Measurements from ENCODE around the gene DNAJC13. TPM values are rescaled to one million over a fixed set of nuclear protein-coding genes. Genes with fewer than 3 reads are reported as not detected.
A peak's percentile ranks its signal among the peaks of the same experiment; 100 is the strongest.

DNAJC13 gene
- total and polyA plus RNA-seq, 2 experiments from 2014 or later, result 17.8 to 51.1 TPM

DNA sequence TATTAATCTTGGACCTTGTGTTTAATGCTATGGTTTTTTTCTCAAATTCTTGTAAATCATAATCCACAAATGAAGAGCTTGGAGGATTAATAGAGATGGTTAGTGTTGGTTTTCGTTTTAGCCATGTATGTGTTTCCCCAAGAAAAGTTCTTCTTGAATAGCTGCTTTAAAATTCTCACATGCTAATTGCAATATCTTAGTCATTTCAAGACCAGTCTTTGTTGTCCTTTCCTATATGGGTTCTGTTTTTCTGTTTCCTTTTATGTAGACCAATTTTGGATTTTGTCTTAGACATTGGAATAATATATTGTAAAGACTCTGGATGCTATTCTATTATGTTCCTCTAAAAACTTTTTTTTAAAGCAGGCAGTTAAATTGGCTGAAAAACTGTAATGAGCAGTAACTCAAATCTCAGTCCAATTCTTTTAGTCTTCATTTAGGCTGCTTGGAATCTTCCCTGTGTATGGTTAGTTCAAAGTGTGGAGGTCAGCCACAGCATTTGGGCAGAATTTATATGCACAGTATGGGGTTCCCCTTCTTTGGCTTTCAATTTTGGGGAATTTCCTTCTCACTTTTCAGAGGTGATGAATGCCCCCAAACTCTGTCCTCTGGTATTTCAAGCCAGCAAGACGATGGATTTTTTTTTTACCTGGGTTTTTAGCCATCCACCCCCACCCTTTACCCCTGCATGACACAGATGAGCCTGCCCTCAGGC is 39.1 kb upstream of the DNAJC13 start:
- H3K27ac ChIP-seq, result no peak overlapping the region
- H3K4me1 ChIP-seq (ENCODE audit: insufficient read depth), result no peaks in the 10 kb centered on the region
- no peaks in the 10 kb centered on the region for H3F3A ChIP-seq (ENCODE audit: insufficient read depth)
- no peaks in the 10 kb centered on the region for H3K9me2 ChIP-seq (ENCODE audit: insufficient read depth)
- no peaks in the 10 kb centered on the region for H3K9me3 ChIP-seq (ENCODE audit: low read depth)
- H3K9ac ChIP-seq, result no peak overlapping the region
- in situ Hi-C loops (cut with MboI), result no loop called here
- H3K36me3 ChIP-seq (ENCODE audit: low read depth), result no peaks in the 10 kb centered on the region
- H3K27me3 ChIP-seq (replicated peaks; ENCODE audit: insufficient read depth), result no peaks in the 10 kb centered on the region
- no peak overlapping the region for H3K4me3 ChIP-seq
- H2AFZ ChIP-seq, result no peak overlapping the region
- 49 to 56% methylated on average over 2 of the region's 2 CpGs for WGBS, 2 experiments (ENCODE audit: low coverage in 1 of 2, low lambda C conversion rate in 2 of 2, missing lambda C conversion rate in 2 of 2)
- no peak for DNase-seq
- no peaks in the 10 kb centered on the region for H4K20me1 ChIP-seq (ENCODE audit: insufficient read depth)
- H3K4me2 ChIP-seq (ENCODE audit: unreplicated experiment), result no peak overlapping the region
- TF ChIP-seq EZH2phosphoT487 (IDR thresholded peaks at IDR 0.05; ENCODE audit: insufficient read depth, low read depth) (no peak), EZH2 (IDR thresholded peaks at IDR 0.05; ENCODE audit: insufficient read depth, poor library complexity, severe bottlenecking) (no peak)
- H3K79me2 ChIP-seq (ENCODE audit: insufficient read depth), result no peaks in the 10 kb centered on the region

DNA sequence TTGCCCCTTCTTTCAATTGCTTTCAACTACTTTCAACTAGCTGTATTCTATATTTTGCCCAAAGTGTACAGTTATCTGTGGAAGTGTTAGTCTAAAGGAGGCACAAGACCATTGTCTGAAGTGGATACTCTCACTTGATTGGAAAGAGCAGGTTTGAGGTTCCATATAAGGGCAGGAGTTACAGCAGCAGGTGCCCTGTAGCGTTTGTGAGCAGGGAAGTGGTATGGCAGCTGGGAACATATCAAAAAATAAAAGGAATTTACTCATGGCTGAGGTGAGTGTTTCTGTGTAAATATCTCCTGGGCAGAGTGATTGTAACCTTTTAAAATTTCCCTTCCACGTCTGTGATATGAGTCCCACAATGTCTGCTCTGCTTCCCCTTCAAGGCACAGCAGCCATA is 38.5 kb upstream of the DNAJC13 start:
- Histone ChIP-seq H3K9me3 (ENCODE audit: low read depth) (no peaks in the 10 kb centered on the region), H3K27me3 (replicated peaks; ENCODE audit: insufficient read depth) (no peaks in the 10 kb centered on the region), H3K4me1 (ENCODE audit: insufficient read depth) (no peaks in the 10 kb centered on the region), H3K9ac (no peak overlapping the region), H3K4me3 (no peak overlapping the region), H3K9me2 (ENCODE audit: insufficient read depth) (no peaks in the 10 kb centered on the region), H3K4me2 (ENCODE audit: unreplicated experiment) (no peak overlapping the region), H3K79me2 (ENCODE audit: insufficient read depth) (no peaks in the 10 kb centered on the region), H3K36me3 (ENCODE audit: low read depth) (no peaks in the 10 kb centered on the region), H3F3A (ENCODE audit: insufficient read depth) (no peaks in the 10 kb centered on the region), H4K20me1 (ENCODE audit: insufficient read depth) (no peaks in the 10 kb centered on the region), H3K27ac (no peak overlapping the region), H2AFZ (no peak overlapping the region)
- WGBS, 2 experiments (ENCODE audit: low coverage in 1 of 2, low lambda C conversion rate in 2 of 2, missing lambda C conversion rate in 2 of 2), result 66 to 74% methylated on average over 2 of the region's 2 CpGs
- no peak for DNase-seq
- in situ Hi-C loops (cut with MboI), result no loop called here
- no peak for TF ChIP-seq EZH2phosphoT487 (IDR thresholded peaks at IDR 0.05; ENCODE audit: insufficient read depth, low read depth)
- TF ChIP-seq EZH2 (IDR thresholded peaks at IDR 0.05; ENCODE audit: insufficient read depth, poor library complexity, severe bottlenecking), result no peak

DNA sequence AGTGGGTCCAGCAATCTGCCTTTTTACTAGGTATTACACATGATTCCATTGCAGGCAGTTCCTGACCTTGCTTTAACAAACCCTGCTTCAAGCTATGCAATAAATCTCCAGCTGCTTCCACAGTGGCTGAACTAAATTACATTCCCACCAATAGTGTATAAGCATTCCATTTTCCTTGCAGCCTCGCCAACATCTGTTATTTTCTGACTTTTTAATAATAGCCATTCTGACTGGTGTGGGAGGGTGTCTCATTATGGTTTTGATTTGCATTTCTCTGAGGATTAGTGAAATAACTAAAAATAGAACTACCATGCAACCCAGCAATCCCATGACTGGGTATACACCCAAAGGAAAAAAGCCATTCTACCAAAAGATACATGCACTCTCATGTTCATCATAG is 36.4 kb upstream of the DNAJC13 start:
- WGBS, 2 experiments (ENCODE audit: low coverage in 1 of 2, low lambda C conversion rate in 2 of 2, missing lambda C conversion rate in 2 of 2), result 16 to 28% methylated on average over 1 of the region's 1 CpG
- peak; percentile 7 for DNase-seq
- Histone ChIP-seq H2AFZ (no peak overlapping the region), H3K79me2 (ENCODE audit: insufficient read depth) (no peaks in the 10 kb centered on the region), H3K9me3 (ENCODE audit: low read depth) (no peaks in the 10 kb centered on the region), H3K9me2 (ENCODE audit: insufficient read depth) (no peaks in the 10 kb centered on the region), H3K4me3 (no peak overlapping the region), H3K27ac (no peak overlapping the region), H3K9ac (no peak overlapping the region), H3K27me3 (replicated peaks; ENCODE audit: insufficient read depth) (no peaks in the 10 kb centered on the region), H3K4me2 (ENCODE audit: unreplicated experiment) (no peak overlapping the region), H3K4me1 (ENCODE audit: insufficient read depth) (no peaks in the 10 kb centered on the region), H4K20me1 (ENCODE audit: insufficient read depth) (no peaks in the 10 kb centered on the region), H3K36me3 (ENCODE audit: low read depth) (no peaks in the 10 kb centered on the region), H3F3A (ENCODE audit: insufficient read depth) (no peaks in the 10 kb centered on the region)
- in situ Hi-C loops (cut with MboI), result no loop called here
- TF ChIP-seq EZH2phosphoT487 (IDR thresholded peaks at IDR 0.05; ENCODE audit: insufficient read depth, low read depth), result no peak
- no peak for TF ChIP-seq EZH2 (IDR thresholded peaks at IDR 0.05; ENCODE audit: insufficient read depth, poor library complexity, severe bottlenecking)

DNA sequence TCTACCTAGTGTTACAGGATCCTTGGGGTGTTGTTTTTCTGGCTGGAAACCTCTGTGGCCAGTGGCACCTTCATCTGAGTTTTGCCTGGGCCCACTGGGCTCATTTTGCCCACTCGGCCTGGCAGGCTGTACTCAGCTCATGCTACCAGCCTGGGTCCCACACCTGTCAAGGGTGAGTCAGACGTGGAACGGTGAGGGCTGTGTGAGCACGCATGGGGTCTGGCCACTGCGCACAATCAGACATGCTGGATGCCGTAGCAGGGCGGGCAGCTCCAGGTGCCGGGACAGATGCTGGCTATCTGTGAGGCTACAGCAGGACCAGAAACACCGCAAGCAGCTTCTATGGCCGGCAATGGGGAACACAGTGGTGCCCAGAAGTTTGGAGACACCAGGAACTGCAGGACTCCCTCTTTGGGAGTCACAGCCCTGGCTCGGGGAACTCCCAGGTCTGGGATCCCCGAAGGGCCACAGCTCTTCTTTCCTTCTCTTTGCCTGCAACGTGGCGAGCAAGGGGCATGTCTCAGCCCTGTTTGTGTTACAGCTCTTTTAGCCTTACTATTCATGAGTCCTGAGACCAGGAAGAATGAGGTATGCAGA is 35.9 kb upstream of the DNAJC13 start:
- Histone ChIP-seq H3K9ac (no peak overlapping the region), H3K9me2 (ENCODE audit: insufficient read depth) (no peaks in the 10 kb centered on the region), H3K4me1 (ENCODE audit: insufficient read depth) (no peaks in the 10 kb centered on the region), H3K4me2 (ENCODE audit: unreplicated experiment) (no peak overlapping the region), H3K4me3 (no peak overlapping the region), H4K20me1 (ENCODE audit: insufficient read depth) (no peaks in the 10 kb centered on the region), H3K9me3 (ENCODE audit: low read depth) (no peaks in the 10 kb centered on the region), H3K27ac (no peak overlapping the region), H3F3A (ENCODE audit: insufficient read depth) (no peaks in the 10 kb centered on the region), H3K79me2 (ENCODE audit: insufficient read depth) (no peaks in the 10 kb centered on the region), H2AFZ (no peak overlapping the region), H3K27me3 (replicated peaks; ENCODE audit: insufficient read depth) (no peaks in the 10 kb centered on the region), H3K36me3 (ENCODE audit: low read depth) (no peaks in the 10 kb centered on the region)
- TF ChIP-seq EZH2 (IDR thresholded peaks at IDR 0.05; ENCODE audit: insufficient read depth, poor library complexity, severe bottlenecking) (no peak), EZH2phosphoT487 (IDR thresholded peaks at IDR 0.05; ENCODE audit: insufficient read depth, low read depth) (no peak)
- 81 to 83% methylated on average over 14 of the region's 14 CpGs for whole genome bisulfite sequencing, 2 experiments (ENCODE audit: low coverage in 1 of 2, low lambda C conversion rate in 2 of 2, missing lambda C conversion rate in 2 of 2)
- DNase-seq, result no peak
- in situ Hi-C loops (cut with MboI), result no loop called here

Measured in GM23248 (cell line).